Common myeloid progenitor, CD34-positive (primary cell): ENCODE measurements around the gene MON2.
"Not testable (repeated sequence)": the region's sequence is repeated elsewhere in the genome, so short reads cannot be mapped to it uniquely, and the experiment has no call there.

Experiments used
- CTCF ChIA-PET: fragments of 350-600 bp; sonication (Branson Sonifier 250); formaldehyde crosslinking; loops from one replicate; lab custom pipeline; 2021; ENCODE audit warnings: antibody characterized with exemption; lab: Charles Lee
- POLR2A ChIA-PET: fragments of 350-600 bp; sonication (Branson Sonifier 250); formaldehyde crosslinking; loops from one replicate; lab custom pipeline; 2021; ENCODE audit warnings: antibody characterized with exemption; lab: Charles Lee
- DNase-seq, 3 donors: peaks; one replicate each; pipeline versions ENCODE4 v3.0.0 to v3.0.0-alpha.2; 2013
- H3K27ac ChIP-seq, 2 experiments: 1 replicate in 1 of 2; 2 replicates in 1 of 2; pipeline ENCODE4 v1.7.0; 2013; ENCODE audit warnings: inconsistent platforms in 2 of 2, low read length in 2 of 2, mild to moderate bottlenecking in 2 of 2, low read depth in 1 of 2, moderate library complexity in 1 of 2; ENCODE audit not compliant: severe bottlenecking in 2 of 2, insufficient read depth in 1 of 2, poor library complexity in 1 of 2
- H3K27me3 ChIP-seq, 5 experiments: replicated peaks in 2 of 5; 1 replicate in 3 of 5; 2 replicates in 2 of 5; pipeline versions ENCODE4 v1.6.1 to v1.7.0; 2013; ENCODE audit warnings: low read length in 4 of 5, mild to moderate bottlenecking in 2 of 5, moderate library complexity in 2 of 5, inconsistent platforms in 1 of 5; ENCODE audit not compliant: insufficient read depth in 5 of 5, control insufficient read depth in 4 of 5
- H3K36me3 ChIP-seq, 4 experiments: 1 replicate in 2 of 4; 2 replicates in 2 of 4; pipeline versions ENCODE4 v1.6.1 to v1.7.0; 2013; ENCODE audit warnings: low read length in 3 of 4, control low read depth in 1 of 4, mild to moderate bottlenecking in 1 of 4; ENCODE audit not compliant: control insufficient read depth in 4 of 4, insufficient read depth in 4 of 4
- H3K4me1 ChIP-seq, 4 experiments: 1 replicate in 3 of 4; 2 replicates in 1 of 4; pipeline versions ENCODE4 v1.6.1 to v1.7.1; 2013; ENCODE audit warnings: low read length in 3 of 4, mild to moderate bottlenecking in 3 of 4, control low read depth in 1 of 4, inconsistent platforms in 1 of 4, moderate library complexity in 1 of 4; ENCODE audit not compliant: control insufficient read depth in 4 of 4, insufficient read depth in 4 of 4; ENCODE audit errors: control extremely low read depth in 1 of 4
- H3K4me3 ChIP-seq, 7 experiments: 1 replicate in 4 of 7; 2 replicates in 3 of 7; pipeline versions ENCODE4 v1.5.1 to v1.7.0; 2013; ENCODE audit warnings: mild to moderate bottlenecking in 7 of 7, low read length in 6 of 7, moderate library complexity in 6 of 7, inconsistent platforms in 2 of 7, low read depth in 2 of 7, control low read depth in 1 of 7; ENCODE audit not compliant: insufficient read depth in 4 of 7, control insufficient read depth in 1 of 7; ENCODE audit errors: extremely low read depth in 1 of 7
- H3K9me3 ChIP-seq, 5 experiments: 1 replicate in 4 of 5; 2 replicates in 1 of 5; pipeline versions ENCODE4 v1.6.1 to v1.7.1; 2013; ENCODE audit warnings: low read length in 4 of 5, mild to moderate bottlenecking in 2 of 5, inconsistent platforms in 1 of 5, low read depth in 1 of 5, moderate library complexity in 1 of 5; ENCODE audit not compliant: control insufficient read depth in 4 of 5, insufficient read depth in 2 of 5; ENCODE audit errors: control extremely low read depth in 1 of 5
- WGBS: methylation state at CpG from one replicate; pipeline ENCODE4 v1.1.5; 2013; ENCODE audit not compliant: insufficient coverage; 5-methylcytosine and 5-hydroxymethylcytosine counted together

Gene MON2

DNA sequence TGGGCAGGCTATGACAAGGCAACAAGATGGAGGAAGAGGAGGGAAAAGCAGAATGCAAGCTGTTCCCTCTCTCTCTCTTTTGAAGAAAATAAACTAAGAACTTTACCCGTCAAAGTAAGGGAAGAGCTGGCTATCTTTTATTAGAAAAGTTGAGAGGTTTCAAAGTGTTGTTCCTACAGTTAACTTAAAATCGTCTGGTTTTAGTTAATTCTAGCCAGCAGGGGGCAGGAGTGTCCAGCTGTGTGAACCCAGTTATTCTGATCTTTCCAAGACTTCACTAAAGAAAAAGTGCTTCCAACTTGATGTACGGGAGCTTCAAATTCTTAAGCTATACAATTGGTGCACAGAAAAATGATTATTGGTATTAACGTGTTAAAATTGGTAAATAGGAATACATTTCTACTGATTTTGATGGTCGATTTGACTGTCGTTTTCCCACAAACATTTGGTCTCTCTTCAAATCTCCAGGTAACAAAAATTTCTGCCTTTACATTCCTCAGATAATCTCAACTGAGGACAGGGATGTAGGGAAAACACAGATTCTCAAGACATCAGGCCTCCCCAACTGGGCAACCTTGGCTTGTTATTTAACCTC lies 28.4 kb upstream of the MON2 start:
- ChIA-PET CTCF (interaction anchor here (0.7 to 4.6 kb wide), 31 partner anchors 9 to 659 kb away, joined by 3 to 24 read pairs (median 4); partner anchors contain the start of gene MON2), POLR2A (interaction anchor here (0.6 kb wide), 1 partner anchor 361 kb away, joined by 3 read pairs; no protein-coding TSS in a partner anchor)
- WGBS, result 50% methylated on average over 4 of the region's 6 CpGs
- Histone ChIP-seq H3K9me3 (peaks cover 0 to 11% (median 1%) of the 10 kb centered on the region in 5 experiments), H3K27ac (no peak overlapping the region), H3K36me3 (no peaks in the 10 kb centered on the region), H3K4me1 (peaks cover 0 to 16% (median 15%) of the 10 kb centered on the region in 4 experiments), H3K4me3 (no peak overlapping the region), H3K27me3 (no peaks in the 10 kb centered on the region)
- DNase-seq, result peak; percentile 51 to 81 (median 71)

GRCh38 chr12:62446754-62447452 lies 19.7 kb upstream of the MON2 start:
- Histone ChIP-seq H3K27me3 (no peaks in the 10 kb centered on the region), H3K9me3 (peaks cover 0 to 18% (median 9%) of the 10 kb centered on the region in 5 experiments), H3K36me3 (no peaks in the 10 kb centered on the region), H3K4me1 (peaks cover 0 to 3% (median 0%) of the 10 kb centered on the region in 4 experiments), H3K4me3 (no peak overlapping the region), H3K27ac (no peak overlapping the region)
- WGBS, result no CpG with 5 or more reads among the region's 2 CpGs
- ChIA-PET POLR2A (no interaction called here), CTCF (interaction anchor here (0.6 to 1.5 kb wide), 3 partner anchors 9 to 355 kb away, joined by 4 to 5 read pairs (median 4); no protein-coding TSS in a partner anchor)
- peak in 2 of 3 donors; percentile 13 to 36 for DNase-seq

GRCh38 chr12:62448436-62448835 lies 18.2 kb upstream of the MON2 start:
- Histone ChIP-seq H3K27me3 (no peaks in the 10 kb centered on the region), H3K4me3 (no peak overlapping the region), H3K27ac (no peak overlapping the region), H3K9me3 (peaks cover 0 to 11% (median 5%) of the 10 kb centered on the region in 5 experiments), H3K4me1 (peaks cover 0 to 3% (median 0%) of the 10 kb centered on the region in 4 experiments), H3K36me3 (no peaks in the 10 kb centered on the region)
- CTCF ChIA-PET, result interaction anchor here (0.9 to 2.9 kb wide), 2 partner anchors 10 to 13 kb away, joined by 3 to 9 read pairs; no protein-coding TSS in a partner anchor
- no CpG with 5 or more reads among the region's 3 CpGs for WGBS
- POLR2A ChIA-PET, result no interaction called here
- DNase-seq, result no peak

DNA sequence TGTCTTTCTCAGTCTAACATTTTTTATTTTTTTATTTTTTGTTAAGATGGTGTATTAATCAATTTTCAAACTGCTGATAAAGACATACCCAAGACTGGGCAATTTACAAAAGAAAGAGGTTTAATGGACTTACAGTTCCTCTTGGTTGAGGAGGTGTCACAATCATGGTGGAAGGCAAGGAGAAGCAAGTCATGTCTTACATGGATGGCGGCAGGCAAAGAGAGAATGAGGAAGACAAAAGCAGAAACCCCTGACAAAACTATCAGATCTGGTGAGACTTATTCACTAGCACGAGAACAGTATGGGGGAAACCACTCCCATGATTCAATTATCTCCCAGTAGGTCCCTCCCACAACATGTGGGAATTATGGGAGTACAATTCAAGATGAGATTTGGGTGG lies 11.2 kb upstream of the MON2 start:
- not testable (repeated sequence) for H3K4me1 ChIP-seq, H3K36me3 ChIP-seq, H3K4me3 ChIP-seq, DNase-seq, H3K27ac ChIP-seq, H3K9me3 ChIP-seq, H3K27me3 ChIP-seq
- WGBS, result 100% methylated on average over 1 of the region's 2 CpGs
- POLR2A ChIA-PET, result interaction anchor here (1.1 kb wide), 1 partner anchor 10 kb away, joined by 3 read pairs; no protein-coding TSS in a partner anchor
- CTCF ChIA-PET, result interaction anchor here (2.4 kb wide), 1 partner anchor 17 kb away, joined by 9 read pairs; no protein-coding TSS in a partner anchor

DNA sequence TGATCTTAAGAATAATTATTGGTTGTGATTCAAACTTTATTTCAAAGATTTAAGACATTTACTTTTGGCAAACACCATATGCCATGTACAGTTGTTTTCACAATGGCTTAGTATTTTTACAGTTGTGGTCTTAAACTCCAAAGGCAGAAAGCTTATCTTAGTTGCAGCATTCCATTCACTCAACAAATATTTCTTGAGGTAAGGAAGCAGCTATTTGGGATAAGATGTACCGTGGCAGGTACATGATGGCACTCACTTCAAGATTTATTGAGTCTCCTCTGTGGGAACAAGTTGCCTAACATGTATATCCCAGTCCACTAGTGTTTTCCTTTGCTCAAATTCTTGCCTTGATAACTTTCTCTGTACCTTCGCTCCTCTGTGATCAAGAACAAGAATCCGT lies 8.0 kb upstream of the MON2 start:
- Histone ChIP-seq H3K4me1 (no peaks in the 10 kb centered on the region), H3K27me3 (no peaks in the 10 kb centered on the region), H3K36me3 (no peaks in the 10 kb centered on the region), H3K27ac (no peak overlapping the region), H3K9me3 (peaks cover 2 to 6% (median 6%) of the 10 kb centered on the region in 5 experiments), H3K4me3 (no peak overlapping the region)
- POLR2A ChIA-PET, result no interaction called here
- CTCF ChIA-PET, result interaction anchor here (1.3 kb wide), 2 partner anchors 18 to 21 kb away, joined by 3 to 4 read pairs; no protein-coding TSS in a partner anchor
- WGBS, result no CpG with 5 or more reads among the region's 3 CpGs
- no peak for DNase-seq

- Histone ChIP-seq H3K27me3 (no peaks in the 10 kb centered on the region), H3K4me1 (no peaks in the 10 kb centered on the region), H3K36me3 (no peaks in the 10 kb centered on the region), H3K9me3 (peaks cover 2 to 7% (median 6%) of the 10 kb centered on the region in 5 experiments), H3K4me3 (no peak overlapping the region), H3K27ac (no peak overlapping the region)
- no peak for DNase-seq
- ChIA-PET CTCF (interaction anchor here (0.9 to 1.4 kb wide), 2 partner anchors 22 to 75 kb away, joined by 3 to 4 read pairs; no protein-coding TSS in a partner anchor), POLR2A (no interaction called here)
Measured at GRCh38 chr12:62459976-62460375, 6.7 kb upstream of the MON2 start.
